ENCODE results near the gene TMCC1.
"Not testable (repeated sequence)": the region's sequence is repeated elsewhere in the genome, so short reads cannot be mapped to it uniquely, and the experiment has no call there.

Gene TMCC1

GRCh38 chr3:129834580-129834979 is 58.9 kb downstream of the TMCC1 start:
- DNase-seq = no peak

GRCh38 chr3:129831942-129832341 is 61.6 kb downstream of the TMCC1 start:
- DNase-seq = not testable (repeated sequence)

GRCh38 chr3:129831503-129831902 is 62.0 kb downstream of the TMCC1 start:
- no peak for DNase-seq

- DNase-seq = peak in 1 of 5 experiments; percentile 58
Observed at GRCh38 chr3:129829640-129830039, 63.9 kb downstream of the TMCC1 start.

GRCh38 chr3:129827765-129828164 is 65.7 kb downstream of the TMCC1 start:
- DNase-seq = peak in 3 of 5 experiments; percentile 14 to 84 (median 30)

GRCh38 chr3:129824926-129825541 is 68.5 kb downstream of the TMCC1 start:
- DNase-seq = peak in 3 of 5 experiments; percentile 9 to 64 (median 37)

- DNase-seq = no peak
Observed at GRCh38 chr3:129822679-129823078, 70.8 kb downstream of the TMCC1 start.

- no peak for DNase-seq
Observed at GRCh38 chr3:129822241-129822640, 71.3 kb downstream of the TMCC1 start.

GRCh38 chr3:129820587-129820986 is 72.9 kb downstream of the TMCC1 start:
- DNase-seq = no peak

- no peak for DNase-seq
Observed at GRCh38 chr3:129812589-129812988, 80.9 kb downstream of the TMCC1 start.

- no peak for DNase-seq
Observed at GRCh38 chr3:129809297-129809696, 84.2 kb downstream of the TMCC1 start.

- no peak for DNase-seq
Observed at GRCh38 chr3:129796146-129796545, 97.4 kb downstream of the TMCC1 start.

GRCh38 chr3:129795186-129796010 is 98.1 kb downstream of the TMCC1 start:
- no peak for DNase-seq

- no peak for DNase-seq
Observed at GRCh38 chr3:129794311-129795185, 99.0 kb downstream of the TMCC1 start.

- no peak for DNase-seq
Observed at GRCh38 chr3:129793942-129794310, 99.6 kb downstream of the TMCC1 start.

GRCh38 chr3:129793319-129793718 is 100.2 kb downstream of the TMCC1 start:
- peak in 1 of 5 experiments; percentile 6 for DNase-seq

- DNase-seq = no peak
Observed at GRCh38 chr3:129783470-129783869, 110.0 kb downstream of the TMCC1 start.

- DNase-seq = no peak
Observed at GRCh38 chr3:129778871-129779270, 114.6 kb downstream of the TMCC1 start.

GRCh38 chr3:129777806-129778205 is 115.7 kb downstream of the TMCC1 start:
- DNase-seq = no peak

GRCh38 chr3:129775870-129776269 is 117.6 kb downstream of the TMCC1 start:
- DNase-seq = no peak

GRCh38 chr3:129773691-129774663 is 119.5 kb downstream of the TMCC1 start:
- DNase-seq = no peak

GRCh38 chr3:129770604-129771003 is 122.9 kb downstream of the TMCC1 start:
- DNase-seq = no peak
